Adrenal gland (tissue), 12 donors: ENCODE data around the gene IRX2. TPM values are rescaled to one million over a fixed set of nuclear protein-coding genes. Genes with fewer than 3 reads are reported as not detected.

Experiments used
- DNase-seq, 7 donors: peaks; one replicate each; pipeline ENCODE4 v3.0.0-alpha.2; 2019 to 2020
- H3K27ac ChIP-seq, 5 donors: fragments of 200-600 bp; sonication (generic) in 4 of 5; 1 replicate in 3 of 5; 2 replicates in 2 of 5; pipeline versions ENCODE4 v1.5.1 to v1.8.0; 2016 to 2020; ENCODE audit warnings: mild to moderate bottlenecking in 1 of 5
- H3K27me3 ChIP-seq: fragments of 200-600 bp; 2 replicates; pipeline ENCODE4 v1.8.0; 2021
- H3K36me3 ChIP-seq, 2 donors: fragments of 200-600 bp; replicated peaks in 1 of 2; 1 replicate in 1 of 2; 2 replicates in 1 of 2; pipeline versions ENCODE4 v1.5.1 to v1.8.0; 2018 to 2022
- H3K4me1 ChIP-seq, 2 donors: fragments of 200-600 bp; replicated peaks in 1 of 2; 1 replicate in 1 of 2; 2 replicates in 1 of 2; pipeline versions ENCODE4 v1.5.1 to v1.8.0; 2018 to 2021
- H3K4me3 ChIP-seq, 4 donors: fragments of 200-600 bp; sonication (generic) in 3 of 4; one replicate each; pipeline ENCODE4 v1.5.1; 2016 to 2018
- H3K9me3 ChIP-seq, 3 donors: fragments of 200-600 bp; sonication (generic) in 1 of 3; replicated peaks in 1 of 3; 1 replicate in 2 of 3; 2 replicates in 1 of 3; pipeline versions ENCODE4 v1.5.1 to v1.8.0; 2016 to 2021
- POLR2A ChIP-seq, 2 donors: fragments of 450-650 bp; IDR thresholded peaks; one replicate each; pipeline ENCODE4 v1.6.1; 2017; ENCODE audit warnings: antibody characterized with exemption in 2 of 2, mild to moderate bottlenecking in 2 of 2, moderate library complexity in 1 of 2
- WGBS, 4 donors: extraction: QIAGEN DNeasy Blood & Tissue Kit in 2 of 4; methylation state at CpG; one replicate each; pipeline versions ENCODE4 v1.1.5 to v1.1.7; 2013 to 2017; 5-methylcytosine and 5-hydroxymethylcytosine counted together
- intact Hi-C, 2 donors: fragments of 100-400 bp; cut with DNase I; formaldehyde crosslinking; loops; one replicate each; pipeline versions ENCODE4 v1.14.1 to v1.15.0; 2022 to 2023
- polyA plus RNA-seq, 3 donors: library from polyadenylated mRNA; stranded (reverse); fragments of 200-250 nt in 2 of 3; fragments of 350-450 nt in 1 of 3; fragmentation: Illumina TruSeq in 1 of 3; extraction: RNeasy Lipid Tissue Mini Kit (QIAGEN cat#74804) in 1 of 3; gene quantifications; one replicate each; pipeline ENCODE4 v1.2.3, GENCODE V29; 2013 to 2014
- total RNA-seq, 9 donors: library from RNA; depleted of rRNA in 4 of 9; stranded (reverse); fragments of >200 nt in 4 of 9; fragments of 120-200 nt in 1 of 9; fragmentation: NEBNext Ultra II Directional in 1 of 9; extraction: Animal tissue kit (Norgen Biotek cat#: 25700) in 1 of 9; gene quantifications; one replicate each; pipeline versions ENCODE4 v1.1.0 to v1.2.4, GENCODE V29; 2013 to 2023
- TF ChIP-seq, protein P1 (sequence below), 6 experiments: fragments of 450-650 bp in 4 of 6; fragments of 200-600 bp in 2 of 6; sonication (generic) in 1 of 6; IDR thresholded peaks; 1 replicate in 5 of 6; 2 replicates in 1 of 6; pipeline versions ENCODE4 v1.5.1 to v1.8.0; 2016 to 2021; ENCODE audit warnings: antibody characterized with exemption in 6 of 6, mild to moderate bottlenecking in 2 of 6, moderate library complexity in 1 of 6
- donor health status: healthy with polysubstance abuse.
- donor health status: Bipolar disorder and iron deficiency.
- donor health status: DM: yes; HTN: yes; CAD: no.
- donor health status: DM: no; HTN: no; CAD: no.
- donor health status: DM: no; HTN: no; CAD: no.
- donor health status: DM: yes; HTN: yes; CAD: no.

Gene IRX2
- total and polyA plus RNA-seq, 12 donors, result 0.08 to 0.40 (median 0.15) TPM; not detected in 4

DNA sequence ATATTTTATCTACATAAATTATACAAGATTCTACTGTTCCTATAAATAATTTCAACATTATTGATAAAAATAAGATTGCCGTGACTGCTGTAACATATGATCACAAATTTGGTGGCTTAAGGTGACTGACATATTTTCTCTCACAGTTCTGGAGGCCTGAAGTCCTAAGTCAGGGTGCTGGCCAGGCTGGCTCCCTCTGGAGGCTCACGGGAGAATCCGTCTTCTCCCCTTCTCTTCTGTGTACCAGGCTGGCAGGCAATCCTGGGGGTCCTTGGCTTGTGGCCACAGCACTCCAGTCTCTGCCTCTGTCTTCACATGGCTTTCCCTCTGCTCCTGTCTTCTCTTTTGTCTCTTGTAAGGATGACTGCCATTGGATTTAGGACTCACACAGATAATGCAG is 31.7 kb upstream of the IRX2 start:
- Histone ChIP-seq H3K9me3 (no peaks in the 10 kb centered on the region), H3K27me3 (peaks cover 3% of the 10 kb centered on the region), H3K4me3 (no peak overlapping the region), H3K4me1 (no peaks in the 10 kb centered on the region), H3K36me3 (no peaks in the 10 kb centered on the region), H3K27ac (no peak overlapping the region)
- 64 to 84% (median 78%) methylated on average over 3 of the region's 3 CpGs for WGBS, 4 donors
- intact Hi-C loops, result no loop called here
- no peak for TF ChIP-seq POLR2A (IDR thresholded peaks at IDR 0.05)
- TF ChIP-seq, protein P1, sequence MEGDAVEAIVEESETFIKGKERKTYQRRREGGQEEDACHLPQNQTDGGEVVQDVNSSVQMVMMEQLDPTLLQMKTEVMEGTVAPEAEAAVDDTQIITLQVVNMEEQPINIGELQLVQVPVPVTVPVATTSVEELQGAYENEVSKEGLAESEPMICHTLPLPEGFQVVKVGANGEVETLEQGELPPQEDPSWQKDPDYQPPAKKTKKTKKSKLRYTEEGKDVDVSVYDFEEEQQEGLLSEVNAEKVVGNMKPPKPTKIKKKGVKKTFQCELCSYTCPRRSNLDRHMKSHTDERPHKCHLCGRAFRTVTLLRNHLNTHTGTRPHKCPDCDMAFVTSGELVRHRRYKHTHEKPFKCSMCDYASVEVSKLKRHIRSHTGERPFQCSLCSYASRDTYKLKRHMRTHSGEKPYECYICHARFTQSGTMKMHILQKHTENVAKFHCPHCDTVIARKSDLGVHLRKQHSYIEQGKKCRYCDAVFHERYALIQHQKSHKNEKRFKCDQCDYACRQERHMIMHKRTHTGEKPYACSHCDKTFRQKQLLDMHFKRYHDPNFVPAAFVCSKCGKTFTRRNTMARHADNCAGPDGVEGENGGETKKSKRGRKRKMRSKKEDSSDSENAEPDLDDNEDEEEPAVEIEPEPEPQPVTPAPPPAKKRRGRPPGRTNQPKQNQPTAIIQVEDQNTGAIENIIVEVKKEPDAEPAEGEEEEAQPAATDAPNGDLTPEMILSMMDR (IDR thresholded peaks at IDR 0.05), result no peak
- no peak for DNase-seq

DNA sequence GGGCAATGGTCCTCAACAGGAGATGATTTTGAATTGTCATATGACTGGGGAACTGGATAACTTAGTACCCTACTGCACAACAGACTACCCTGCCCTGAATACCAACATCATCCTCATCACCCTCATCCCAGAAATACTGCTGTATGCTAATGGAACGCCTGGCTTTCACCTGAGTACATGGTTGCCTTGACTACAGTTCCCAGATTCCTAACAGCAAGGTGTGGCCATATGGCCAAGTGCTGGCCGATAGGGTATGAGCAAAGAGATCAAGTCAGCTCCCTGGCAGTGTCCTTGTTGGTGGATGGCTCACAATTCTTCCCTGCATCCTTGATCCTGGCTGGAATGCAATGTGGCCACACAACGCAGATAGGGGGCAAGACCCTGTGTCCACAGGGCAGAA is 31.2 kb upstream of the IRX2 start:
- H3K27ac ChIP-seq, result no peak overlapping the region
- H3K4me1 ChIP-seq, result no peaks in the 10 kb centered on the region
- no peak for DNase-seq
- WGBS, 4 donors, result 65 to 77% (median 67%) methylated on average over 3 of the region's 3 CpGs
- intact Hi-C loops, result no loop called here
- no peaks in the 10 kb centered on the region for H3K36me3 ChIP-seq
- peaks cover 3% of the 10 kb centered on the region for H3K27me3 ChIP-seq
- H3K9me3 ChIP-seq, result no peaks in the 10 kb centered on the region
- TF ChIP-seq POLR2A (IDR thresholded peaks at IDR 0.05), result no peak
- TF ChIP-seq, protein P1 (IDR thresholded peaks at IDR 0.05), result no peak
- H3K4me3 ChIP-seq, result no peak overlapping the region

DNA sequence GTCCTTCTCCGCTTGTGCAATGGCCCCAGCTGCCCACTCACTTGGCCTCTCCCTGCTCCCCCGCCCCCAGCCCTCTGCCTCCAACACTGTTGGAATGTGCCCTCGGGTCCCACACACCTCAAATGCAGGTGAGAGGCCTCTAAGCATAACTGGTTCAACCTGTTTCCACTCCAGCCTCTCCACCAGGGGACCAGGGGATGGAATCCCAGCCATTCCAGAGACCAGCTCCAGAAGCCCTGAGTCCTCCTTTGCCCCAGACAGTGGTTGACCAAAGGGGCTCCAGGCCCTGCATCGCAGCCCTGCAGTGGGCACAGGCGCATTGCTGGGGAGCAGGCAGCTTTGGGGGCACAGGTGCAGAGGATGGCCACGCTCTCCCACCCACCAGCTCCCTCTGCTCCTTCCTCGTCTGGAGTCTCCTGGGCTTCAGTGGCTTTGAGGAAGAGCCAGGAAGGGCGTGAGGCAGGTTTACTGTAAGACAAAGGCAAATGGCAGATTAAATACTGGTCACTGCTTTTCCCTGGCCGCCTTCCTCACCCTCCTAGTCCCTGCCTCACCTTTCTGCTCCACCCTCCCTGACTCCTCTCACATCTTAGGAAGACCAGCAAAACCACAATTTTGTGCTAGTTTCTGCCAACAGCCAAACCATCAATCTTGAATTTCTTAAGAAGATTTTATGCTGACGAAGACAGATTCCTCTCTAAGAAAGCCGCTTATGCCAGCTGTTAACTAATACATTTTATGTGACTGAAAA is 29.1 kb upstream of the IRX2 start:
- Histone ChIP-seq H3K27me3 (peaks cover 3% of the 10 kb centered on the region), H3K4me1 (no peaks in the 10 kb centered on the region), H3K27ac (no peak overlapping the region), H3K9me3 (no peaks in the 10 kb centered on the region), H3K36me3 (no peaks in the 10 kb centered on the region), H3K4me3 (no peak overlapping the region)
- no peak for DNase-seq
- WGBS, 4 donors, result 65 to 69% (median 66%) methylated on average over 7 to 11 of the region's 11 CpGs
- intact Hi-C loops, result no loop called here
- TF ChIP-seq, protein P1 (IDR thresholded peaks at IDR 0.05), result no peak
- no peak for TF ChIP-seq POLR2A (IDR thresholded peaks at IDR 0.05)

DNA sequence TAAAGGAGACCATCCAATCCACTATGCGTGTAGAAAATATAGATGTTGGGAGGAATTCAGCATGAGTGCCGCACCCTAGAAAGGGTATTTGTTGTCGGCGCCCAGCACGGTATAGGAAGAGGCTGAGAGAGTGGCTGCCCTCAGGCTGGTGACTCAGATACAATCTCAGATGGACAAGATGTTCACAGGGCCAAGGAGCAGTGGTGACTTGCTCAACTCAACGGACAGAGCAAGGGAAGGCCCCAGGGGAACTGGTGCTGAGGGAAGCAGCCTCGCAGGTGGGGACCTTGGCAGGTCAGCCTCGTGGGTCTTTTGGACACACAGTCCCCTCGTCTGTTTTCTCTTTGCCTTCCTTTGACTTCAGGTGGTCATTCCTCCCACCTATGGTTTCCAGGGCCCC is 28.0 kb upstream of the IRX2 start:
- 62 to 82% (median 72%) methylated on average over 9 of the region's 9 CpGs for WGBS, 4 donors
- H3K4me3 ChIP-seq, result no peak overlapping the region
- H3K36me3 ChIP-seq, result no peaks in the 10 kb centered on the region

More for the DNA sequence above, 28.0 kb upstream of the IRX2 start:
- H3K27ac ChIP-seq, result no peak overlapping the region
- no peak for DNase-seq
- intact Hi-C loops, result no loop called here
- H3K27me3 ChIP-seq, result peaks cover 3% of the 10 kb centered on the region
- H3K4me1 ChIP-seq, result no peaks in the 10 kb centered on the region
- TF ChIP-seq, protein P1 (IDR thresholded peaks at IDR 0.05), result no peak
- no peak for TF ChIP-seq POLR2A (IDR thresholded peaks at IDR 0.05)
- no peaks in the 10 kb centered on the region for H3K9me3 ChIP-seq
